ENCODE data around the gene STAT5B. TPM values are rescaled to one million over a fixed set of nuclear protein-coding genes. Genes with fewer than 3 reads are reported as not detected.

Gene STAT5B
- total RNA-seq, 2 experiments from 2014 or later, result 128 to 129 TPM

- peak; percentile 50 for DNase-seq
- ATAC-seq, result no peak
- peaks cover 53% of the 10 kb centered on the region for H3K4me1 Mint-ChIP-seq (ENCODE audit: low read depth)
- H3K4me3 Mint-ChIP-seq, result peak overlapping the region; percentile 84
- no peaks in the 10 kb centered on the region for H3K27me3 Mint-ChIP-seq
- H3K36me3 Mint-ChIP-seq (ENCODE audit: low read depth), result peaks cover 39% of the 10 kb centered on the region
- ChIA-PET CTCF (interaction anchor here (1.1 to 2.1 kb wide), 5 partner anchors 9 to 64 kb away, joined by 4 to 9 read pairs (median 8); no protein-coding TSS in a partner anchor), POLR2A (interaction anchor here (0.6 to 10.6 kb wide), 11 partner anchors 9 to 241 kb away, joined by 3 to 136 read pairs (median 4); partner anchors contain the start of genes STAT3 and STAT5B)
- H3K9me3 Mint-ChIP-seq, result no peaks in the 10 kb centered on the region
- peak overlapping the region; percentile 94 for H3K27ac Mint-ChIP-seq
- intact Hi-C loops (cut with micrococcal nuclease), result no loop called here
- TF ChIP-seq CTCF (IDR thresholded peaks at IDR 0.05), result no peak
These were observed 10.4 kb upstream of the STAT5B start for GRCh38 chr17:42286411-42287221.

GRCh38 chr17:42285346-42286050 lies 9.3 kb upstream of the STAT5B start:
- TF ChIP-seq CTCF (IDR thresholded peaks at IDR 0.05), result no peak
- ATAC-seq (no peak), DNase-seq (no peak)
- POLR2A ChIA-PET, result interaction anchor here (1.0 to 1.6 kb wide), 4 partner anchors 8 to 16 kb away, joined by 3 to 9 read pairs (median 3); partner anchors contain the start of gene STAT5B
- Mint-ChIP-seq H3K4me3 (peak overlapping the region; percentile 84), H3K9me3 (no peaks in the 10 kb centered on the region), H3K36me3 (ENCODE audit: low read depth) (peaks cover 28% of the 10 kb centered on the region), H3K27ac (peak overlapping the region; percentile 61), H3K4me1 (ENCODE audit: low read depth) (peaks cover 46% of the 10 kb centered on the region), H3K27me3 (no peaks in the 10 kb centered on the region)
- intact Hi-C loops (cut with micrococcal nuclease), result no loop called here
- CTCF ChIA-PET, result interaction anchor here (1.2 to 1.8 kb wide), 4 partner anchors 37 to 117 kb away, joined by 3 to 9 read pairs (median 6); no protein-coding TSS in a partner anchor

- intact Hi-C loops (cut with micrococcal nuclease), result no loop called here
- no peak for ATAC-seq
- no peak for TF ChIP-seq CTCF (IDR thresholded peaks at IDR 0.05)
- Mint-ChIP-seq H3K4me3 (no peak overlapping the region), H3K9me3 (no peaks in the 10 kb centered on the region), H3K27ac (no peak overlapping the region), H3K27me3 (no peaks in the 10 kb centered on the region), H3K4me1 (ENCODE audit: low read depth) (peaks cover 43% of the 10 kb centered on the region), H3K36me3 (ENCODE audit: low read depth) (peaks cover 20% of the 10 kb centered on the region)
- POLR2A ChIA-PET, result interaction anchor here (1.6 kb wide), 1 partner anchor 27 kb away, joined by 4 read pairs; no protein-coding TSS in a partner anchor
- CTCF ChIA-PET, result interaction anchor here (1.2 to 1.8 kb wide), 2 partner anchors 62 to 118 kb away, joined by 3 to 9 read pairs; no protein-coding TSS in a partner anchor
- no peak for DNase-seq
These were observed 8.4 kb upstream of the STAT5B start for GRCh38 chr17:42284566-42284965.

- H3K4me3 Mint-ChIP-seq, result no peak overlapping the region
- no peak for ATAC-seq
- no peak for DNase-seq
- peak overlapping the region; percentile 69 for H3K27ac Mint-ChIP-seq
- H3K9me3 Mint-ChIP-seq, result no peaks in the 10 kb centered on the region
- peaks cover 16% of the 10 kb centered on the region for H3K36me3 Mint-ChIP-seq (ENCODE audit: low read depth)
- intact Hi-C loops (cut with micrococcal nuclease), result no loop called here
- POLR2A ChIA-PET, result interaction anchor here (1.6 kb wide), 1 partner anchor 27 kb away, joined by 4 read pairs; no protein-coding TSS in a partner anchor
- no peak for TF ChIP-seq CTCF (IDR thresholded peaks at IDR 0.05)
- no peaks in the 10 kb centered on the region for H3K27me3 Mint-ChIP-seq
- CTCF ChIA-PET, result interaction anchor here (3.2 kb wide), 1 partner anchor 62 kb away, joined by 12 read pairs; no protein-coding TSS in a partner anchor
- peaks cover 43% of the 10 kb centered on the region for H3K4me1 Mint-ChIP-seq (ENCODE audit: low read depth)
These were observed 7.8 kb upstream of the STAT5B start for GRCh38 chr17:42284024-42284369.

Data from activated CD8-positive, alpha-beta T cell treated with anti-CD3 and anti-CD28 coated beads for 36 hours (primary cell).